Glutamatergic neuron (in vitro differentiated cells): ENCODE measurements around the gene COPS8. TPM values are rescaled to one million over a fixed set of nuclear protein-coding genes. Genes with fewer than 3 reads are reported as not detected.

Experiments used
- DNase-seq: peaks from one replicate; pipeline ENCODE4 v3.0.0; 2022
- H3K27ac Mint-ChIP-seq: one replicate; pipeline ENCODE4 v1.8.0; 2020; ENCODE audit warnings: mild to moderate bottlenecking, mixed read lengths, inconsistent platforms; ENCODE audit not compliant: unreplicated experiment
- H3K27me3 Mint-ChIP-seq: one replicate; pipeline ENCODE4 v1.8.0; 2020; ENCODE audit warnings: mild to moderate bottlenecking, moderate library complexity, mixed read lengths, inconsistent platforms; ENCODE audit not compliant: unreplicated experiment
- H3K36me3 Mint-ChIP-seq: one replicate; pipeline ENCODE4 v1.8.0; 2020; ENCODE audit warnings: mild to moderate bottlenecking, mixed read lengths, inconsistent platforms; ENCODE audit not compliant: unreplicated experiment
- H3K4me1 Mint-ChIP-seq: one replicate; pipeline ENCODE4 v1.8.0; 2020; ENCODE audit warnings: mild to moderate bottlenecking, low read depth, mixed read lengths, inconsistent platforms; ENCODE audit not compliant: unreplicated experiment
- H3K4me3 Mint-ChIP-seq: one replicate; pipeline ENCODE4 v1.8.0; 2020; ENCODE audit warnings: mild to moderate bottlenecking, mixed read lengths, inconsistent platforms; ENCODE audit not compliant: unreplicated experiment
- H3K9me3 Mint-ChIP-seq: one replicate; pipeline ENCODE4 v1.8.0; 2020; ENCODE audit warnings: mild to moderate bottlenecking, moderate library complexity, mixed read lengths, inconsistent platforms; ENCODE audit not compliant: unreplicated experiment
- CTCF ChIP-seq: fragments of 200-600 bp; sonication (generic); IDR thresholded peaks from one replicate; pipeline ENCODE4 v1.5.0; 2021; ENCODE audit not compliant: partially characterized antibody, unreplicated experiment
- total RNA-seq: library from RNA; stranded (reverse); fragmentation: NEBNext Ultra II Directional; extraction: Animal tissue kit (Norgen Biotek cat#: 25700); gene quantifications from one replicate; pipeline ENCODE4 v1.2.1, GENCODE V29; 2021; ENCODE audit not compliant: unreplicated experiment

COPS8 gene
- total RNA-seq, 1 donor from 2014 or later = 55.8 TPM

GRCh38 chr2:237064203-237065070 lies 21.3 kb upstream of the COPS8 start:
- Mint-ChIP-seq H3K9me3 (no peaks in the 10 kb centered on the region), H3K4me1 (peaks cover 5% of the 10 kb centered on the region), H3K36me3 (no peaks in the 10 kb centered on the region), H3K27me3 (peaks cover 2% of the 10 kb centered on the region), H3K27ac (no peak overlapping the region), H3K4me3 (no peak overlapping the region)
- DNase-seq = no peak
- TF ChIP-seq CTCF = no peak

GRCh38 chr2:237065071-237065377 lies 20.7 kb upstream of the COPS8 start:
- peaks cover 2% of the 10 kb centered on the region for H3K27me3 Mint-ChIP-seq
- no peak overlapping the region for H3K4me3 Mint-ChIP-seq
- no peaks in the 10 kb centered on the region for H3K36me3 Mint-ChIP-seq
- TF ChIP-seq CTCF = no peak
- no peak for DNase-seq
- H3K27ac Mint-ChIP-seq = no peak overlapping the region
- no peaks in the 10 kb centered on the region for H3K9me3 Mint-ChIP-seq
- peaks cover 5% of the 10 kb centered on the region for H3K4me1 Mint-ChIP-seq

GRCh38 chr2:237066396-237066795 lies 19.3 kb upstream of the COPS8 start:
- DNase-seq = no peak
- peaks cover 2% of the 10 kb centered on the region for H3K27me3 Mint-ChIP-seq
- no peak for TF ChIP-seq CTCF

GRCh38 chr2:237068005-237068576 lies 17.6 kb upstream of the COPS8 start:
- Mint-ChIP-seq H3K27me3 (no peaks in the 10 kb centered on the region), H3K27ac (no peak overlapping the region)

More at GRCh38 chr2:237066396-237066795, 19.3 kb upstream of the COPS8 start:
- H3K9me3 Mint-ChIP-seq = no peaks in the 10 kb centered on the region
- H3K4me1 Mint-ChIP-seq = no peaks in the 10 kb centered on the region
- no peak overlapping the region for H3K4me3 Mint-ChIP-seq
- no peak overlapping the region for H3K27ac Mint-ChIP-seq
- H3K36me3 Mint-ChIP-seq = no peaks in the 10 kb centered on the region

More at GRCh38 chr2:237068005-237068576, 17.6 kb upstream of the COPS8 start:
- DNase-seq = no peak
- Mint-ChIP-seq H3K4me1 (no peaks in the 10 kb centered on the region), H3K9me3 (peaks cover 3% of the 10 kb centered on the region), H3K4me3 (no peak overlapping the region), H3K36me3 (no peaks in the 10 kb centered on the region)
- TF ChIP-seq CTCF = no peak
